NCI-H510A (cell line): ENCODE results near the gene PLXNC1.

Source experiments
- DNase-seq: peaks from one replicate; lab custom pipeline; 2025; lab: John Stamatoyannopoulos, UW

Gene PLXNC1

GRCh38 chr12:94239332-94239993 is 91.1 kb downstream of the PLXNC1 start:
- no peak for DNase-seq

GRCh38 chr12:94240171-94240570 is 91.8 kb downstream of the PLXNC1 start:
- DNase-seq = no peak

- no peak for DNase-seq
These were observed 94.5 kb downstream of the PLXNC1 start for GRCh38 chr12:94242901-94243300.

- DNase-seq = no peak
These were observed 96.1 kb downstream of the PLXNC1 start for GRCh38 chr12:94244165-94245133.

GRCh38 chr12:94245631-94246383 is 97.4 kb downstream of the PLXNC1 start:
- no peak for DNase-seq

- DNase-seq = no peak
These were observed 98.9 kb downstream of the PLXNC1 start for GRCh38 chr12:94247246-94247645.

GRCh38 chr12:94248582-94248981 is 100.2 kb downstream of the PLXNC1 start:
- no peak for DNase-seq

- DNase-seq = no peak
These were observed 101.8 kb downstream of the PLXNC1 start for GRCh38 chr12:94250130-94250529.

GRCh38 chr12:94254270-94254669 is 105.9 kb downstream of the PLXNC1 start:
- DNase-seq = no peak

- no peak for DNase-seq
These were observed 106.6 kb downstream of the PLXNC1 start for GRCh38 chr12:94255006-94255405.

GRCh38 chr12:94255428-94255827 is 107.1 kb downstream of the PLXNC1 start:
- no peak for DNase-seq

GRCh38 chr12:94258593-94258992 is 110.2 kb downstream of the PLXNC1 start:
- no peak for DNase-seq

- no peak for DNase-seq
These were observed 111.6 kb downstream of the PLXNC1 start for GRCh38 chr12:94260017-94260416.

GRCh38 chr12:94260717-94261116 is 112.3 kb downstream of the PLXNC1 start:
- DNase-seq = no peak

GRCh38 chr12:94261119-94261518 is 112.7 kb downstream of the PLXNC1 start:
- no peak for DNase-seq

GRCh38 chr12:94261786-94262185 is 113.4 kb downstream of the PLXNC1 start:
- DNase-seq = no peak

- no peak for DNase-seq
These were observed 114.0 kb downstream of the PLXNC1 start for GRCh38 chr12:94262228-94263010.

- no peak for DNase-seq
These were observed 114.8 kb downstream of the PLXNC1 start for GRCh38 chr12:94263011-94263811.

GRCh38 chr12:94263905-94264561 is 115.7 kb downstream of the PLXNC1 start:
- no peak for DNase-seq
